ENCODE measurements around the gene HYLS1. TPM values are rescaled to one million over a fixed set of nuclear protein-coding genes. Genes with fewer than 3 reads are reported as not detected.
A peak's percentile ranks its signal among the peaks of the same experiment; 100 is the strongest.

The HYLS1 gene
- total RNA-seq, 1 experiment from 2014 or later: 8.6 TPM

- no peak for TF ChIP-seq CTCF (conservative IDR thresholded peaks at IDR 0.05)
These were observed 62.1 kb downstream of the HYLS1 start for GRCh38 chr11:125949271-125950177.

More at GRCh38 chr11:125949271-125950177, 62.1 kb downstream of the HYLS1 start:
- Histone ChIP-seq H3K9ac (ENCODE audit: extremely low read depth, insufficient read length, low read length) (no peak overlapping the region), H2BK15ac (ENCODE audit: low read depth, low read length) (no peak overlapping the region), H3T11ph (ENCODE audit: low read length) (no peak overlapping the region), H3K23me2 (ENCODE audit: insufficient read length, low read depth, low read length, poor library complexity, severe bottlenecking) (no peaks in the 10 kb centered on the region), H3K4me2 (ENCODE audit: insufficient read depth, insufficient read length, low read length) (no peak overlapping the region), H3K14ac (ENCODE audit: insufficient read depth, low read length) (no peak overlapping the region), H2AFZ (ENCODE audit: low read length) (no peak overlapping the region), H2BK5ac (ENCODE audit: insufficient read length, low read length) (no peak overlapping the region), H3K18ac (ENCODE audit: insufficient read length, low read depth, low read length) (no peak overlapping the region), H2BK12ac (ENCODE audit: insufficient read length, low read depth, low read length) (no peak overlapping the region), H3K9me3 (ENCODE audit: control insufficient read depth, low read depth, low read length) (no peaks in the 10 kb centered on the region), H3K79me2 (ENCODE audit: insufficient read depth, low read length) (no peaks in the 10 kb centered on the region), H2BK20ac (ENCODE audit: low read depth, low read length, poor library complexity, severe bottlenecking) (no peak overlapping the region), H4K91ac (ENCODE audit: insufficient read length, low read depth, low read length) (no peak overlapping the region), H3K27ac (ENCODE audit: insufficient read length, low read depth, low read length) (no peak overlapping the region), H2BK120ac (ENCODE audit: low read depth, low read length, poor library complexity, severe bottlenecking) (no peak overlapping the region), H3K56ac (ENCODE audit: insufficient read length, low read depth, low read length) (no peak overlapping the region), H4K8ac (replicated peaks; ENCODE audit: insufficient read length, low read depth, low read length) (no peak overlapping the region), H4K20me1 (ENCODE audit: control insufficient read depth, insufficient read depth, insufficient read length) (no peaks in the 10 kb centered on the region), H2AK5ac (ENCODE audit: insufficient read length, low read length) (no peak overlapping the region), H4K5ac (ENCODE audit: insufficient read length, low read depth, low read length) (no peak overlapping the region), H3K27me3 (ENCODE audit: insufficient read depth, low read length) (no peaks in the 10 kb centered on the region), H3K79me1 (ENCODE audit: insufficient read depth, low read depth, low read length, poor library complexity, severe bottlenecking) (no peaks in the 10 kb centered on the region), H3K23ac (ENCODE audit: insufficient read length, low read depth, low read length) (no peak overlapping the region), H3K4ac (ENCODE audit: low read depth, low read length) (no peak overlapping the region), H3K4me1 (ENCODE audit: insufficient read depth, low read length) (no peaks in the 10 kb centered on the region)
- no peak for DNase-seq
- Mint-ChIP-seq H3K4me1 (peaks cover 8 to 19% of the 10 kb centered on the region in 2 experiments), H3K9me3 (no peaks in the 10 kb centered on the region), H3K36me3 (ENCODE audit: insufficient read depth in 1 of 3, low read depth in 3 of 3) (no peaks in the 10 kb centered on the region), H3K27ac (peak overlapping the region in 2 of 3 experiments; percentile 34 to 56; a peak in 2 of 7 replicates), H3K27me3 (ENCODE audit: low read depth) (no peaks in the 10 kb centered on the region; the same call in 1 of the 2 replicates), H3K4me3 (no peak overlapping the region)
- no CpG with 5 or more reads among the region's 22 CpGs for WGBS (ENCODE audit: extremely low coverage, insufficient read length, low lambda C conversion rate)

Data from H9 (cell line).